DMS53 treated with DMSO at 0.1 percent for 48 hours (cell line): Measurements from ENCODE around the gene SLC6A6.

Experiments
- DNase-seq: peaks from one replicate; lab custom pipeline; 2025; ENCODE audit not compliant: unreplicated experiment; lab: John Stamatoyannopoulos, UW

SLC6A6 gene

GRCh38 chr3:14451844-14452739 is 49.7 kb downstream of the SLC6A6 start:
- no peak for DNase-seq

GRCh38 chr3:14452740-14453710 is 50.6 kb downstream of the SLC6A6 start:
- DNase-seq, result peak; percentile 43

- DNase-seq, result no peak
Observed at GRCh38 chr3:14453876-14454638, 51.7 kb downstream of the SLC6A6 start.

GRCh38 chr3:14454639-14455310 is 52.4 kb downstream of the SLC6A6 start:
- no peak for DNase-seq

- DNase-seq, result no peak
Observed at GRCh38 chr3:14455571-14456317, 53.3 kb downstream of the SLC6A6 start.

GRCh38 chr3:14456794-14457193 is 54.4 kb downstream of the SLC6A6 start:
- no peak for DNase-seq

- DNase-seq, result no peak
Observed at GRCh38 chr3:14457481-14457880, 55.1 kb downstream of the SLC6A6 start.

- no peak for DNase-seq
Observed at GRCh38 chr3:14457999-14458398, 55.6 kb downstream of the SLC6A6 start.

- no peak for DNase-seq
Observed at GRCh38 chr3:14458434-14459275, 56.2 kb downstream of the SLC6A6 start.

- DNase-seq, result no peak
Observed at GRCh38 chr3:14459384-14459783, 57.0 kb downstream of the SLC6A6 start.

- no peak for DNase-seq
Observed at GRCh38 chr3:14459787-14460186, 57.4 kb downstream of the SLC6A6 start.

- DNase-seq, result no peak
Observed at GRCh38 chr3:14460342-14461005, 58.1 kb downstream of the SLC6A6 start.

- DNase-seq, result no peak
Observed at GRCh38 chr3:14461006-14461747, 58.8 kb downstream of the SLC6A6 start.

- DNase-seq, result no peak
Observed at GRCh38 chr3:14461748-14462324, 59.4 kb downstream of the SLC6A6 start.

- DNase-seq, result no peak
Observed at GRCh38 chr3:14462738-14463137, 60.3 kb downstream of the SLC6A6 start.

GRCh38 chr3:14463330-14464140 is 61.1 kb downstream of the SLC6A6 start:
- DNase-seq, result no peak

- no peak for DNase-seq
Observed at GRCh38 chr3:14464141-14464465, 61.7 kb downstream of the SLC6A6 start.
